Right renal cortex interstitium (tissue), 3 donors: ENCODE measurements around the gene ZDHHC14. TPM values are rescaled to one million over a fixed set of nuclear protein-coding genes. Genes with fewer than 3 reads are reported as not detected.
"Not testable (repeated sequence)": the region's sequence is repeated elsewhere in the genome, so short reads cannot be mapped to it uniquely, and the experiment has no call there.

Experiments
- DNase-seq, 3 donors: peaks; one replicate each; pipeline ENCODE4 v3.0.0-alpha.2; 2013; ENCODE audit warnings: low read depth in 3 of 3, low spot score in 2 of 3
- polyA plus RNA-seq, 3 donors: library from polyadenylated mRNA; unstranded; fragments of 120-200 nt; gene quantifications; one replicate each; pipeline ENCODE4 v1.2.1, GENCODE V29; 2013; ENCODE audit not compliant: insufficient read length in 3 of 3

Gene ZDHHC14
- polyA plus RNA-seq, 3 donors = 15.9 to 19.5 (median 18.5) TPM

- DNase-seq = no peak
Observed at GRCh38 chr6:157548635-157549467, 167.9 kb downstream of the ZDHHC14 start.

- DNase-seq = no peak
Observed at GRCh38 chr6:157549468-157549745, 168.4 kb downstream of the ZDHHC14 start.

- DNase-seq = no peak
Observed at GRCh38 chr6:157550114-157550989, 169.4 kb downstream of the ZDHHC14 start.

GRCh38 chr6:157551041-157551832 is 170.2 kb downstream of the ZDHHC14 start:
- no peak for DNase-seq

GRCh38 chr6:157552081-157552747 is 171.2 kb downstream of the ZDHHC14 start:
- no peak for DNase-seq

- no peak for DNase-seq
Observed at GRCh38 chr6:157552820-157553485, 172.0 kb downstream of the ZDHHC14 start.

GRCh38 chr6:157554747-157555146 is 173.8 kb downstream of the ZDHHC14 start:
- DNase-seq = no peak

- no peak for DNase-seq
Observed at GRCh38 chr6:157555455-157556143, 174.6 kb downstream of the ZDHHC14 start.

- DNase-seq = no peak
Observed at GRCh38 chr6:157556144-157556645, 175.2 kb downstream of the ZDHHC14 start.

- no peak for DNase-seq
Observed at GRCh38 chr6:157556671-157557430, 175.9 kb downstream of the ZDHHC14 start.

GRCh38 chr6:157557559-157557958 is 176.6 kb downstream of the ZDHHC14 start:
- no peak for DNase-seq

GRCh38 chr6:157558049-157558448 is 177.1 kb downstream of the ZDHHC14 start:
- no peak for DNase-seq

- DNase-seq = no peak
Observed at GRCh38 chr6:157558487-157559200, 177.7 kb downstream of the ZDHHC14 start.

- no peak for DNase-seq
Observed at GRCh38 chr6:157559201-157559756, 178.3 kb downstream of the ZDHHC14 start.

- DNase-seq = not testable (repeated sequence)
Observed at GRCh38 chr6:157560063-157560462, 179.1 kb downstream of the ZDHHC14 start.

- no peak for DNase-seq
Observed at GRCh38 chr6:157560691-157561413, 179.9 kb downstream of the ZDHHC14 start.

- DNase-seq = no peak
Observed at GRCh38 chr6:157561414-157561790, 180.4 kb downstream of the ZDHHC14 start.
